NCI-H1417 treated with DMSO at 0.1 percent for 48 hours (cell line): ENCODE measurements around the gene ATP1A3.
"Not testable (repeated sequence)": the region's sequence is repeated elsewhere in the genome, so short reads cannot be mapped to it uniquely, and the experiment has no call there.

Experiments used
- DNase-seq: peaks from one replicate; lab custom pipeline; 2025; lab: John Stamatoyannopoulos, UW

Gene ATP1A3

GRCh38 chr19:42010245-42011126 lies 16.5 kb upstream of the ATP1A3 start:
- no peak for DNase-seq

GRCh38 chr19:42006569-42006968 lies 12.5 kb upstream of the ATP1A3 start:
- no peak for DNase-seq

- DNase-seq, result no peak
Observed at GRCh38 chr19:42005504-42005903, 11.5 kb upstream of the ATP1A3 start.

DNA sequence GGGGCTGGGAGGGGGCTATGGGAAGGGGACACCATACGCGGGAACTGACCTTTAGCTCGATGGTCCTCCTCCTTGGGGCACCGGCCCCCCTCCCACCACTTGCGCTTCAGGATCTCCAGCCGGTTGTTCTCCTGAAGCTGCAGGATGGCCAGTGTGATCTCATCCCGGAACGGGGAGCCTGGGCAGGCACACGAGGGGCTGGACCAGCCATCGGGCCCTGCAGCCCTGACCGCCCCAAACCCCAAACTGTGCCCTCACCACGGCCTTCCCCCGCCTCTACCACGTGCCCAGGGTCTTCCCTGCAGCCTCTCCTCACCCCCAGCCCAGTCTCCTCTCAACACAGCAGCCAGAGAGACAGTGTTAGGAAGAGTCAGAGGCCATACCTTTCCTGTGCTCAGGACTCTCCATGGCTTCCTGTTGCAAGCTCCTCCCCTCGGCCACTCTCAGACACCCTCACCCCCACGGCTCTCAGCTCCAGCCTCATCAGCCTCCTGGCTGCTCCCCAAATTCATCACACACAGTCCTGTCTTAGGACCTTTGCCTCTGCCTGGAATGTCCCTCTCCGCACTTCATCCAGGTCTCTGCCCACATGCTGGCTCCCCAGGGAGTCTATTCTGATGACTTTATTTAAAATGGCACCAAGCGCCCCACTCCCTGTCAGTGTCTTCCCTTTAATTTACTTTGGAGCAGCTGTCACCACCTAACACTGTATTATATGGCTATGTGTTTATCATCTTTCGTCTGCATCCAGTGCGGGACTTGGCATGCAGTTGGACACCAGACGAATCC lies 9.7 kb upstream of the ATP1A3 start:
- no peak for DNase-seq

DNA sequence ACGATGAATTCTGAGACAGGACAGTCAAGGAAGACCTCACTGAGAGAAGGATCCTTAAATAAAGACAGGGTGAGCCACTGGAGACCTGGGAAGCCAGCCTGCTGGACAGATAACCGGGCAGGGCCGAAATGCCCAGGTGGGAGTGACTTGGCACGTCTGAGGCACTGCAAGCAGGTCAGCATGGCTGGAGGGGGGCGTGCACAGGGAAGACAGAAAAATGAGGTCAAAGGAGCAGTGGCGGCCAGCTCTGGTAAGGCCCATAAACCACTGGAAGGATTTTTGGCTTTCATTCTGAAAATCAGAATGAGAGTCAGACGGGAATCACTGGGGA lies 5.8 kb upstream of the ATP1A3 start:
- no peak for DNase-seq

- no peak for DNase-seq
Observed at GRCh38 chr19:41999071-41999877, 5.2 kb upstream of the ATP1A3 start.

GRCh38 chr19:41998246-41999020 lies 4.4 kb upstream of the ATP1A3 start:
- DNase-seq, result no peak

GRCh38 chr19:41997851-41998229 lies 3.8 kb upstream of the ATP1A3 start:
- DNase-seq, result no peak

DNA sequence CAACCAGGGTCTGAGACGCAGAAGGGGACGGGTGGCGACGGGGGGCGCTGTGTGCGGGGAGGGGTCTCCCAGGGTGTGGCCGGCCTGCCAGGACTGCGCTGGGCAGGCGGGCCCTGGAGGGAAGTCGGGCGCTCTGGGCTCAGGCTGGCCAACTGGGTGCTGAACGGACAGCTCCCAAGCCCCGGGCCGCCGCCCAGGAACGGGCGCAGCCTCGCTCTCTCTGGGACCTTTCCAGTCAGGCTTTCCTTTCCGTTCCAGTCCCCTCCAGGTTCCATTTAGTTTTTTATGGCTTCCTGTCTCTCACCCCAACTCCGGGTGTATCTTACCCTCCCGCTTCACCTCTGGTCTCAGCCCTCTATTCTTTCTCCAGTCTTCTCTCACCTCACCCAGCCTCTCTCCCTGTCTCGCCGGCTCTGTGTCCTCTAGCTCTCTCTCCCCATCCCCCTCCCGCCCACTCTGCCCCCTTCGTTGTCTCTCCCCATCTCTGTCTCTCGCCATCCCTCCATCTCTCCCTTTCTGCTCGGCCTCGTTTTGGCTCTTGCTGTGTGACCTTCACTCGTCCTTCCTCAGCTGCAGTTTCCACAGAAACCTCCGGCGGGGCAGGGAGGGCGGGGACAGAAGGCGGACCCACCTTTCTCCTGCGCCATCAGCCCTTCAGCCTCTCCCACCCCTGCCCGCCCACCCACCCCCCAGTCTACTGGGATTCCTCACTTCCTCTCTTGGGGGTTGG lies 3.3 kb upstream of the ATP1A3 start:
- DNase-seq, result no peak

- DNase-seq, result no peak
Observed at GRCh38 chr19:41995959-41996797, 2.1 kb upstream of the ATP1A3 start.

DNA sequence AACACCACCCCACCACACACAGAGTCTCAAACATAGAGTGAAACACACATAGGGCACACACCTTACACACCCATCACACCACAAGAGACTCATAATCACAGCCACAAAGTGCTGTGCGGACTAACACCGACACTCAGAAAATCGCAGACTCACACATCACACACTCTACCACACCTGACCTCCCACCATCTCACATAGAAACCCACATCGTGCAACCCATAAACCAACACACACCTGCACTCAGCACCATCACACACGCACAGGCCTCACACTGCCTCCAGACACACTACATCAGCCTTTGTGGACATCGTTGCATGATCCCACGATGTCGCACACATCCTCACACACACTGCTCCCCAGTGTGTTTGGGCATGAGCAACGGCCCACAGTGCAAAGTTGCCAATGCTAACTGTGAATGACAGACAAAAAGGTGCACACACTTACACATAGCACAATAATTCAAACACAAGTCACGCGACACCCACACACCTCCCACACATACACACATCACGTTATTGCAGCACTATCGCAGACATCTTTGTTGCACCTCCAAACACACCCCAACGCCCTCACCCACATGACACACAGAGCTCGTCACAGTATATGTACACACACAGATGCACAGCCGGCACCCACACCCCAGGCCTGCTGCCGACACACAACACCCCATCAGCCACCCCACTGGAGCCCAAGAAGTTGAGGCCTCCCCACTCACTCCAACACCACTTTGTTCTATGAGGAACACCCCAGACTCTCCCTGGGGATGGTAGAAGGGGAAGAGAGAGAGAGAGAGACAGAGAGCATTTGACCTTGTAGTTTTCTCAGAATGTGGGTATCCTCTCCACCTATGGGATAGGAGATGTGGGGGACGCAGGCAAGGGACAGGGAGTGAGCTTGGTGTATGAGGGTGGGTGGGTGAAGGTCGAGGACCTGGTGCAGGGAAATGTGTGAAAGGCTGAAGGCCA lies 1.2 kb upstream of the ATP1A3 start:
- DNase-seq, result no peak

- DNase-seq, result no peak
Observed at GRCh38 chr19:41994521-41994971, 516 bp upstream of the ATP1A3 start.

DNA sequence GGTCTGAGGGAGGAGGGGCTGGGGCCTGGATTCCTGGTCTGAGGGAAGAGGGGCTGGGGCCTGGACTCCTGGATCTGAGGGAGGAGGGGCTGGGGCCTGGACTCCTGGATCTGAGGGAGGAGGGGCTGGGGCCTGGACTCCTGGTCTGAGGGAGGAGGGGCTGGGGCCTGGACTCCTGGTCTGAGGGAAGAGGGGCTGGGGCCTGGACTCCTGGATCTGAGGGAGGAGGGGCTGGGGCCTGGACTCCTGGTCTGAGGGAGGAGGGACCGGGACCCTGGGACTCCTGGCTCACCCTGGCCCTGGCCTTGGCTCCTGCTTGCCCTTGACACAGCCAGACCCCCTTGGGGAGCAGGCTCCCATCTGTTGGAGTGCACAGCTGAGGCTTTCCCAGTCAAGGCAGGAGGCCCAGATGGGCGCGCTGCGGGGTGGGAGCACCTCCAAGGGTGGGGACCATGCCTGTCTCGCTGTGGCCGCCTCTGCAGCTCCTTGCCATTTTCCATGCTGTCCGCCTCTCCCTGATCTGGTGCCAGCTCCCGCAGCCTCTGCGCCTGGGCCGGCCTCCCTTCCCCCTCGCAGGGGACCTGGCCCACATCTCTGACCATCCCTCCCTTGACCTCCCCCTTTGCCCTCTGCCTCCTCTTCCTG lies 2.0 kb downstream of the ATP1A3 start:
- DNase-seq, result not testable (repeated sequence)

DNA sequence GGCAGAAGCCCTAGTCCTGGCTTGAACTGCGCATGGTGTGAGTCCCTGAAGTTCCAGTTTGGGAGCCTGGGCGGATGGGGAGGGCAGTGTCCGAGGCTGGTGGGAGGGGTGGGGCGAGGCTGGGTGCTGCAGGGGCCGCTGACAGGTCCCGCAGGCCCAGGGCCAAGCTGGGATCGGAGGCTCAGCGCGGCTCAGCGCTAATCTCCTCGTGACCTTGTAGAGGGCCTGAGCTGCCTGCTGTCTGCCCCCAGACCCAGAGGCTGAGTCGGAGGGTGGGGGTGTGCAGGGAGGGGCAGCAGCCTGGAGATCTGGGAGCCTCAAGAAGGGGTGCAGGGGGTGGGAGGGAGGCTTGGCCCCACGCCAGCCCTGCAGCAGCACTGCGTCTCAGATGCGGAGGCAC lies 3.0 kb downstream of the ATP1A3 start:
- DNase-seq, result no peak

- no peak for DNase-seq
Observed at GRCh38 chr19:41990615-41991014, 3.4 kb downstream of the ATP1A3 start.

DNA sequence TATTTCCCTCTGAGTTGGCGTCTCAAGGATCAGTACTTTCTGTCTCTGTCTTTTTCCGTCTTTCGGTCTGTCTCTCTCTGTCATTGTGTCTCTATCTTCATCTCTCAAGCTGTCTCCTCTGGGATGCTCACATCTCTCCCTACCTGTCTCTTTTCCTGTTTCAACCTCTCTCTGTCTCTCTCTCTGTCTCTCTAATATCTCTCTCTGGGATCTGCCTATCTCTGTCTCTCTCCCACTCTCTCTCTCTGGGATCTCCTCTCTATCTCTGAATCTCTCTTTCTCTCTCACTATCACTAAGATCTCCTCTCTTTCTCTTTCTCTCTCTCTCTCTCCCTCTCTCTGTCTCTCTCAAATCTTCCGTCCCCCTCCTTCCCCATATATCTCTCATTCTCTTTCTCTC lies 4.0 kb downstream of the ATP1A3 start:
- DNase-seq, result no peak

DNA sequence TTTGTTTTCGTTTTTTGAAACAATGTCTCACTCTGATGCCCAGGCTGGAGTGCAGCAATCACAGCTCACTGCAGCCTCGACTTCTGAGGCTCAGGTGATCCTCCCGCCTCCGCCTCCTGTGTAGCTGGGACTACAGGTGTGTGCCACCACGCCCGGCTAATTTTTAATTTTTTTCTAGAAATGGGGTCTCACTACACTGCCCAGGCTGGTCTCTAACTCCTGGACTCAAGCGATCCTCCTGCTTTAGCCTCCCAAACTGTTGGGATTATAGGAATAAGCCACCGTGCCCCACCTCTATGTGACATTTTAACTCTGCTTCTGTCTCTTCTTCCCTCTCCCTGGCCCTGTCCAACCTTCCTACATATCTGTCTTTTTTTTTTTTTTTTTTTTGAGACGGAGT lies 5.1 kb downstream of the ATP1A3 start:
- DNase-seq, result no peak

GRCh38 chr19:41987141-41987860 lies 6.7 kb downstream of the ATP1A3 start:
- no peak for DNase-seq
